Muscle layer of duodenum (tissue), 2 donors: ENCODE results near the gene SLC35E1.
A peak's percentile ranks its signal among the peaks of the same experiment; 100 is the strongest.

Source experiments
- H3K27ac ChIP-seq: one replicate; pipeline ENCODE4 v1.7.0; 2013; ENCODE audit warnings: mild to moderate bottlenecking, low read length
- H3K27me3 ChIP-seq: one replicate; pipeline ENCODE4 v1.7.0; 2013; ENCODE audit warnings: low read depth, mild to moderate bottlenecking, control low read depth, low read length
- H3K36me3 ChIP-seq, 2 donors: one replicate each; pipeline ENCODE4 v1.7.0; 2013; ENCODE audit warnings: low read length in 2 of 2, control low read depth in 1 of 2, mild to moderate bottlenecking in 1 of 2; ENCODE audit not compliant: insufficient read depth in 2 of 2, control insufficient read depth in 1 of 2
- H3K4me1 ChIP-seq, 2 donors: one replicate each; pipeline ENCODE4 v1.7.0; 2013; ENCODE audit warnings: low read length in 2 of 2, mild to moderate bottlenecking in 2 of 2, control low read depth in 1 of 2, moderate library complexity in 1 of 2; ENCODE audit not compliant: insufficient read depth in 2 of 2, control insufficient read depth in 1 of 2
- H3K4me3 ChIP-seq, 2 donors: one replicate each; pipeline ENCODE4 v1.7.0; 2013; ENCODE audit warnings: low read length in 2 of 2, low read depth in 1 of 2, mild to moderate bottlenecking in 1 of 2
- H3K9me3 ChIP-seq, 2 donors: one replicate each; pipeline ENCODE4 v1.7.0; 2013; ENCODE audit warnings: low read length in 2 of 2, control low read depth in 1 of 2, mild to moderate bottlenecking in 1 of 2; ENCODE audit not compliant: control insufficient read depth in 1 of 2
- donor health status: healthy.

Gene SLC35E1

GRCh38 chr19:16577531-16577985 is 5.3 kb upstream of the SLC35E1 start:
- Histone ChIP-seq H3K4me1 (peaks cover 13 to 39% of the 10 kb centered on the region in 2 donors), H3K9me3 (no peaks in the 10 kb centered on the region), H3K27ac (no peak overlapping the region), H3K27me3 (no peaks in the 10 kb centered on the region), H3K4me3 (no peak overlapping the region), H3K36me3 (peaks cover 25 to 40% of the 10 kb centered on the region in 2 donors)

- Histone ChIP-seq H3K27me3 (no peaks in the 10 kb centered on the region), H3K27ac (no peak overlapping the region), H3K9me3 (no peaks in the 10 kb centered on the region), H3K36me3 (peaks cover 25 to 40% of the 10 kb centered on the region in 2 donors), H3K4me1 (peaks cover 13 to 33% of the 10 kb centered on the region in 2 donors), H3K4me3 (no peak overlapping the region)
These were observed 4.7 kb upstream of the SLC35E1 start for GRCh38 chr19:16576690-16577530.

GRCh38 chr19:16575861-16576689 is 3.9 kb upstream of the SLC35E1 start:
- H3K36me3 ChIP-seq = peaks cover 25 to 37% of the 10 kb centered on the region in 2 donors
- no peaks in the 10 kb centered on the region for H3K27me3 ChIP-seq
- no peaks in the 10 kb centered on the region for H3K9me3 ChIP-seq
- H3K4me3 ChIP-seq = no peak overlapping the region
- no peak overlapping the region for H3K27ac ChIP-seq
- H3K4me1 ChIP-seq = peaks cover 18 to 32% of the 10 kb centered on the region in 2 donors

- no peak overlapping the region for H3K27ac ChIP-seq
- peaks cover 19 to 34% of the 10 kb centered on the region in 2 donors for H3K4me1 ChIP-seq
These were observed 3.1 kb upstream of the SLC35E1 start for GRCh38 chr19:16575282-16575681.

GRCh38 chr19:16573925-16574324 is 1.7 kb upstream of the SLC35E1 start:
- Histone ChIP-seq H3K27ac (no peak overlapping the region), H3K36me3 (peaks cover 25 to 40% of the 10 kb centered on the region in 2 donors), H3K4me1 (peaks cover 19 to 34% of the 10 kb centered on the region in 2 donors), H3K4me3 (peak overlapping the region; percentile 79 to 97), H3K27me3 (no peaks in the 10 kb centered on the region), H3K9me3 (no peaks in the 10 kb centered on the region)

More at GRCh38 chr19:16575282-16575681, 3.1 kb upstream of the SLC35E1 start:
- H3K27me3 ChIP-seq = no peaks in the 10 kb centered on the region
- no peaks in the 10 kb centered on the region for H3K9me3 ChIP-seq
- peaks cover 25 to 37% of the 10 kb centered on the region in 2 donors for H3K36me3 ChIP-seq
- H3K4me3 ChIP-seq = no peak overlapping the region

- Histone ChIP-seq H3K27ac (peak overlapping the region; percentile 90), H3K27me3 (no peaks in the 10 kb centered on the region), H3K9me3 (no peaks in the 10 kb centered on the region), H3K36me3 (peaks cover 21 to 38% of the 10 kb centered on the region in 2 donors), H3K4me1 (peaks cover 19 to 34% of the 10 kb centered on the region in 2 donors), H3K4me3 (peak overlapping the region; percentile 79 to 97)
These were observed 1.1 kb upstream of the SLC35E1 start for GRCh38 chr19:16573296-16573695.

GRCh38 chr19:16571822-16572331 is 338 bp downstream of the SLC35E1 start:
- no peaks in the 10 kb centered on the region for H3K27me3 ChIP-seq
- peaks cover 19 to 34% of the 10 kb centered on the region in 2 donors for H3K4me1 ChIP-seq
- peak overlapping the region; percentile 45 for H3K27ac ChIP-seq
- H3K4me3 ChIP-seq = peak overlapping the region; percentile 74 to 91
- peaks cover 16 to 34% of the 10 kb centered on the region in 2 donors for H3K36me3 ChIP-seq
- H3K9me3 ChIP-seq = no peaks in the 10 kb centered on the region

GRCh38 chr19:16571283-16571682 is 932 bp downstream of the SLC35E1 start:
- H3K9me3 ChIP-seq = no peaks in the 10 kb centered on the region
- peak overlapping the region; percentile 74 to 91 for H3K4me3 ChIP-seq
- no peaks in the 10 kb centered on the region for H3K27me3 ChIP-seq
- H3K36me3 ChIP-seq = peaks cover 16 to 34% of the 10 kb centered on the region in 2 donors
- H3K27ac ChIP-seq = peak overlapping the region; percentile 45
- peaks cover 19 to 34% of the 10 kb centered on the region in 2 donors for H3K4me1 ChIP-seq

GRCh38 chr19:16569609-16570320 is 2.5 kb downstream of the SLC35E1 start:
- no peak overlapping the region for H3K27ac ChIP-seq
- peaks cover 19 to 30% of the 10 kb centered on the region in 2 donors for H3K4me1 ChIP-seq
- no peak overlapping the region for H3K4me3 ChIP-seq
- H3K27me3 ChIP-seq = no peaks in the 10 kb centered on the region
- H3K36me3 ChIP-seq = peaks cover 10 to 34% of the 10 kb centered on the region in 2 donors
- H3K9me3 ChIP-seq = no peaks in the 10 kb centered on the region

- H3K27ac ChIP-seq = no peak overlapping the region
- peaks cover 19 to 59% of the 10 kb centered on the region in 2 donors for H3K36me3 ChIP-seq
- no peak overlapping the region for H3K4me3 ChIP-seq
- H3K27me3 ChIP-seq = no peaks in the 10 kb centered on the region
- H3K4me1 ChIP-seq = peaks cover 6 to 9% of the 10 kb centered on the region in 2 donors
- no peaks in the 10 kb centered on the region for H3K9me3 ChIP-seq
These were observed 5.5 kb downstream of the SLC35E1 start for GRCh38 chr19:16566702-16567101.
